PC-3 (cell line): ENCODE measurements around the gene PMAIP1. TPM values are rescaled to one million over a fixed set of nuclear protein-coding genes. Genes with fewer than 3 reads are reported as not detected.
"Not testable (repeated sequence)": the region's sequence is repeated elsewhere in the genome, so short reads cannot be mapped to it uniquely, and the experiment has no call there.

ENCODE experiments used
- ATAC-seq: fragments of 200-7000 bp; cut with Tn5 transposase; 2 replicates; pipeline ENCODE4 v1.9.1; 2020; ENCODE audit warnings: mild to moderate bottlenecking, moderate library complexity
- BruUV-seq: library from RNA; stranded (reverse); fragments of 400-500 nt; replicated peaks from 2 replicates; lab custom pipeline; 2021; lab: Mats Ljungman, UMichigan
- CTCF ChIA-PET: fragments of 300-600 bp; sonication (Branson Sonifier 250); formaldehyde crosslinking; loops from one replicate; lab custom pipeline; 2022; ENCODE audit warnings: antibody characterized with exemption; lab: Charles Lee
- POLR2A ChIA-PET: fragments of 300-600 bp; sonication (Branson Sonifier 250); formaldehyde crosslinking; loops from one replicate; lab custom pipeline; 2022; ENCODE audit warnings: antibody characterized with exemption; ENCODE audit not compliant: unreplicated experiment; lab: Charles Lee
- DNase-seq: peaks from one replicate; pipeline ENCODE4 v3.0.0-alpha.2; 2015
- H2AFZ ChIP-seq: fragments of 300-600 bp; sonication (generic); 2 replicates; pipeline ENCODE4 v1.6.0; 2016; ENCODE audit warnings: antibody characterized with exemption, low read length
- H3F3A ChIP-seq: fragments of 300-600 bp; sonication (generic); one replicate; pipeline ENCODE4 v1.6.0; 2017; ENCODE audit warnings: antibody characterized with exemption, low read length, control low read depth, mild to moderate bottlenecking; ENCODE audit not compliant: unreplicated experiment
- H3K27ac ChIP-seq: fragments of 300-600 bp; sonication (generic); 2 replicates; pipeline ENCODE4 v1.5.1; 2016; ENCODE audit warnings: mild to moderate bottlenecking, low read length
- H3K27me3 ChIP-seq: fragments of 300-600 bp; sonication (generic); 2 replicates; pipeline ENCODE4 v1.6.1; 2016; ENCODE audit warnings: low read length, mixed read lengths
- H3K36me3 ChIP-seq: fragments of 300-600 bp; sonication (generic); 2 replicates; pipeline ENCODE4 v1.6.1; 2016; ENCODE audit warnings: low read depth, mixed run types, low read length, mixed read lengths
- H3K4me1 ChIP-seq: fragments of 300-600 bp; sonication (generic); 2 replicates; pipeline ENCODE4 v1.5.1; 2016; ENCODE audit warnings: low read length; ENCODE audit not compliant: insufficient read depth
- H3K4me2 ChIP-seq: fragments of 300-600 bp; sonication (generic); 2 replicates; pipeline ENCODE4 v1.6.0; 2016; ENCODE audit warnings: low read length
- H3K4me3 ChIP-seq: fragments of 300-600 bp; sonication (generic); 2 replicates; pipeline ENCODE4 v1.5.1; 2016; ENCODE audit warnings: mild to moderate bottlenecking, low read length, mixed read lengths
- H3K79me2 ChIP-seq: fragments of 300-600 bp; sonication (generic); 2 replicates; pipeline ENCODE4 v1.6.1; 2017; ENCODE audit warnings: low read length, mixed read lengths
- H3K9ac ChIP-seq: fragments of 300-600 bp; sonication (generic); 2 replicates; pipeline ENCODE4 v1.6.0; 2016; ENCODE audit warnings: mild to moderate bottlenecking, low read length
- H3K9me2 ChIP-seq: fragments of 300-600 bp; sonication (generic); replicated peaks from 2 replicates; pipeline ENCODE4 v1.6.1; 2016; ENCODE audit warnings: mixed run types, low read length, mixed read lengths
- H3K9me3 ChIP-seq: fragments of 300-600 bp; sonication (generic); 2 replicates; pipeline ENCODE4 v1.6.1; 2016; ENCODE audit warnings: low read length, mixed read lengths
- H4K20me1 ChIP-seq: fragments of 300-600 bp; sonication (generic); 2 replicates; pipeline ENCODE4 v1.6.1; 2016; ENCODE audit warnings: low read length, mixed read lengths
- EZH2 ChIP-seq: fragments of 300-600 bp; sonication (generic); IDR thresholded peaks from one replicate; pipeline ENCODE4 v1.6.1; 2017; ENCODE audit warnings: antibody characterized with exemption, mild to moderate bottlenecking, low read length; ENCODE audit not compliant: unreplicated experiment
- EZH2phosphoT487 ChIP-seq: fragments of 300-600 bp; sonication (generic); IDR thresholded peaks from 2 replicates; pipeline ENCODE4 v1.6.1; 2018; ENCODE audit warnings: mild to moderate bottlenecking, antibody characterized with exemption, low read length, borderline replicate concordance
- intact Hi-C: fragments of 100-400 bp; cut with micrococcal nuclease; formaldehyde crosslinking; loops from 2 replicates; pipeline ENCODE4 v1.9.0; 2023
- total RNA-seq: library from RNA; depleted of rRNA; stranded (reverse); fragments of >200 nt; gene quantifications from 2 replicates; pipeline ENCODE4 v1.2.3, GENCODE V29; 2014
- TF ChIP-seq, protein P1 (sequence below): fragments of 300-600 bp; sonication (generic); conservative IDR thresholded peaks from 2 replicates; pipeline ENCODE4 v1.5.1; 2017; ENCODE audit warnings: antibody characterized with exemption, low read depth, mild to moderate bottlenecking, low read length

PMAIP1 gene
- total RNA-seq, 1 experiment from 2014 or later: 41.5 TPM

DNA sequence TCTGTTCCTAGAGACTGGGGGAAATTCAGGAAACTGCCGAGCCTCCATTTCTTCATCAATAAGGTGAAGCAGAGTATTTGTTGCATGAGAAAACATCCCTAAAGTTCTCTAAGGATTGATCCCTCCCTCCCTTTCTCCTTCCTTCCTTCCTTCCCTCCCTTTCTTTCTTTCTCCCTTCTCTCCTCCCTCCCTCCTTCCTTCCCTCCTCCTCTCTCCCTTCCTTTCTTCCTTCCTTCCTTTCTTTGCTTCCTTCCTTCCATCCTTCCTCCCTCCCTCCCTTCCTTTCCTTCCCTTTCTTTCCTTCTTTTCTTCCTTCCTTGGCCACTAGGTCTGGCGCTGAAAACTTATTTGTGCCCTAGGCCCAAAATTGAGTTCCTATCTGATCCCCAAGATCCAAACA, 47.2 kb upstream of the PMAIP1 start:
- no peaks in the 10 kb centered on the region for H4K20me1 ChIP-seq
- intact Hi-C loops: no loop called here

DNA sequence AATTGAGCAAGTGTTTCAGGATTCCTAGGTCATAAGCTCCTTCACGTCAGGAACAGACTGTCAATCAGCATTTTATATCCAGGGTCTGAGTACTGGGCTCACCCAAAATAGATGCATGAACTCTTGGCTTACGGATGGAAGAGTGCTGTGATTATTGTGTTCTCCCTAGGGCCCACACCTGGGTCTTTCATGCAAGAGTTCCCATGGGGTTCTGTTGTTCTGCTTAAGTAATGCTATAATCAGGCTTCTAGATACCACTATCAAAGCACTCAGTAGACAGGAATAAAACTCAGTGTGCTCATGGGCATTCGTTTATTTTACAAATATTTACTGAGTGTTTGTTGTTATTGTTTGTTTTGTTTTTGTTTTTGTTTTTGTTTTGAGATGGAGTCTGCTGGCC, 46.4 kb upstream of the PMAIP1 start:
- H3K9me2 ChIP-seq: no peaks in the 10 kb centered on the region
- CTCF ChIA-PET: no interaction called here
- TF ChIP-seq, protein P1, sequence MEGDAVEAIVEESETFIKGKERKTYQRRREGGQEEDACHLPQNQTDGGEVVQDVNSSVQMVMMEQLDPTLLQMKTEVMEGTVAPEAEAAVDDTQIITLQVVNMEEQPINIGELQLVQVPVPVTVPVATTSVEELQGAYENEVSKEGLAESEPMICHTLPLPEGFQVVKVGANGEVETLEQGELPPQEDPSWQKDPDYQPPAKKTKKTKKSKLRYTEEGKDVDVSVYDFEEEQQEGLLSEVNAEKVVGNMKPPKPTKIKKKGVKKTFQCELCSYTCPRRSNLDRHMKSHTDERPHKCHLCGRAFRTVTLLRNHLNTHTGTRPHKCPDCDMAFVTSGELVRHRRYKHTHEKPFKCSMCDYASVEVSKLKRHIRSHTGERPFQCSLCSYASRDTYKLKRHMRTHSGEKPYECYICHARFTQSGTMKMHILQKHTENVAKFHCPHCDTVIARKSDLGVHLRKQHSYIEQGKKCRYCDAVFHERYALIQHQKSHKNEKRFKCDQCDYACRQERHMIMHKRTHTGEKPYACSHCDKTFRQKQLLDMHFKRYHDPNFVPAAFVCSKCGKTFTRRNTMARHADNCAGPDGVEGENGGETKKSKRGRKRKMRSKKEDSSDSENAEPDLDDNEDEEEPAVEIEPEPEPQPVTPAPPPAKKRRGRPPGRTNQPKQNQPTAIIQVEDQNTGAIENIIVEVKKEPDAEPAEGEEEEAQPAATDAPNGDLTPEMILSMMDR: no peak
- TF ChIP-seq EZH2 (no peak), EZH2phosphoT487 (no peak)
- H3K27ac ChIP-seq: no peak overlapping the region
- ATAC-seq (no peak), DNase-seq (no peak)
- H3K9ac ChIP-seq: no peak overlapping the region
- peaks cover 9% of the 10 kb centered on the region for H3K4me1 ChIP-seq
- H2AFZ ChIP-seq: no peak overlapping the region
- no TSS peak for BruUV-seq
- intact Hi-C loops: no loop called here
- H3K36me3 ChIP-seq: no peaks in the 10 kb centered on the region
- no peaks in the 10 kb centered on the region for H3K27me3 ChIP-seq
- H3K4me2 ChIP-seq: no peak overlapping the region
- POLR2A ChIA-PET: no interaction called here
- no peaks in the 10 kb centered on the region for H3K79me2 ChIP-seq
- no peaks in the 10 kb centered on the region for H3F3A ChIP-seq
- H3K9me3 ChIP-seq: no peaks in the 10 kb centered on the region
- H4K20me1 ChIP-seq: no peaks in the 10 kb centered on the region
- H3K4me3 ChIP-seq: no peak overlapping the region

More for the DNA sequence above, 47.2 kb upstream of the PMAIP1 start:
- no peak for ATAC-seq
- DNase-seq: no peak
- no peaks in the 10 kb centered on the region for H3K9me2 ChIP-seq
- H3F3A ChIP-seq: no peaks in the 10 kb centered on the region
- TF ChIP-seq EZH2phosphoT487: no peak
- TF ChIP-seq, protein P1: no peak
- TF ChIP-seq EZH2: no peak
- H3K79me2 ChIP-seq: no peaks in the 10 kb centered on the region
- H3K4me2 ChIP-seq: no peak overlapping the region
- CTCF ChIA-PET: no interaction called here
- POLR2A ChIA-PET: no interaction called here
- H3K9me3 ChIP-seq: no peaks in the 10 kb centered on the region
- H3K27ac ChIP-seq: no peak overlapping the region
- no peak overlapping the region for H3K4me3 ChIP-seq
- H2AFZ ChIP-seq: no peak overlapping the region
- H3K27me3 ChIP-seq: no peaks in the 10 kb centered on the region
- H3K36me3 ChIP-seq: no peaks in the 10 kb centered on the region
- no peak overlapping the region for H3K9ac ChIP-seq
- H3K4me1 ChIP-seq: peaks cover 9% of the 10 kb centered on the region
- BruUV-seq: no TSS peak

GRCh38 chr18:59853988-59854387, 45.8 kb upstream of the PMAIP1 start:
- H3F3A ChIP-seq, H3K9me2 ChIP-seq, H3K27me3 ChIP-seq, H3K4me1 ChIP-seq, intact Hi-C loops, BruUV-seq, H3K9me3 ChIP-seq, H2AFZ ChIP-seq, H3K4me3 ChIP-seq, ATAC-seq, DNase-seq, CTCF ChIA-PET, H3K4me2 ChIP-seq, H4K20me1 ChIP-seq, H3K27ac ChIP-seq, H3K79me2 ChIP-seq, H3K9ac ChIP-seq, POLR2A ChIA-PET, H3K36me3 ChIP-seq: not testable (repeated sequence)
